Activated T-cell treated with anti-CD3 and anti-CD28 coated beads, Interleukin-2, amount 50 U/mL, for 4 hours (primary cell): ENCODE results near the gene SSBP4. TPM values are rescaled to one million over a fixed set of nuclear protein-coding genes. Genes with fewer than 3 reads are reported as not detected.

ENCODE experiments used
- ATAC-seq, 2 donors: fragments of 200-7000 bp; cut with Tn5 transposase; one replicate each; pipeline ENCODE4 v1.10.0; 2021
- DNase-seq: peaks from one replicate; pipeline ENCODE4 v3.0.0-alpha.2; 2020
- H3K27me3 Mint-ChIP-seq: one replicate; pipeline ENCODE4 v1.8.0; 2021; ENCODE audit warnings: low read depth, mixed read lengths
- H3K36me3 Mint-ChIP-seq: one replicate; pipeline ENCODE4 v1.8.0; 2022; ENCODE audit warnings: mixed read lengths; ENCODE audit not compliant: insufficient read depth
- H3K4me1 Mint-ChIP-seq: one replicate; pipeline ENCODE4 v1.8.0; 2021; ENCODE audit warnings: low read depth, mixed read lengths
- H3K4me3 Mint-ChIP-seq: one replicate; pipeline ENCODE4 v1.8.0; 2021; ENCODE audit warnings: mild to moderate bottlenecking, moderate library complexity, mixed read lengths
- H3K9me3 Mint-ChIP-seq: one replicate; pipeline ENCODE4 v1.8.0; 2021; ENCODE audit warnings: mixed read lengths
- total RNA-seq, 3 donors: library from RNA; stranded (reverse); gene quantifications; one replicate each; pipeline ENCODE4 v1.2.1, GENCODE V29; 2021

The SSBP4 gene
- total RNA-seq, 3 donors from 2014 or later, result 119 to 155 (median 135) TPM

DNA sequence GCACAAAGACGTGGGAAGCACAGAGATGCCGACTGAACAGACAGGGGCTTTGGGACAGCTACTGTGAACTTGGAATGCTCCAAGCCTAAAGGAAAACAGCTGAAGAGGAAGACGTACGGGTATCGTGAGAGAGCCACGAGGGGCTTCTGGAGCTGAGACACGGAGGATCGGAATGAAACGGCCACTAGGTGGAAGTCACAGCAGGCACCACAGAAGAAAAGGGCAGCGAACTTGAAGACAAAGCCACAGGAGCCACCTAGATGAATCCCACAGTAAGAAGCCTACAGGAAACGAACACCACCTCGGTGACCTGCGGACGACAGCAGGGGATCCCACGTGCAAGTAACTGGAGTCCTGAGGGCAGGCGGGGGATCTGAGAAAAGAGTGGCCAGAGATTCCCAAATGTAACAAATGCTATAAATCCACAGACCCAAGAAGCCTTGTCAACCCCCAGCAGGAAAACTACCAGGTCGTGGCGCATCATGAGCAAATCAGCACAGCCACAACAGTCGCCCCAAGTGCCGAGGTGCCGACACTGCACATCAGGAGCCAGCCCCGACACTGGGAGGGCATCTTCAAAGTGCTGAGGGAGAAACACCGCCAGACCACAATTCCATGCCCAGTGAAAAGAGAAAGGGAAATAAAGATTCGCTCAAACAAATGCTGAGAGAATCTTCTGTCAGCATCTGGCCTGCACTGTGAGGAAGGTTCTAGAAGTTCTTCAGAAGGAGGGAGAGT, 58.0 kb downstream of the SSBP4 start:
- Mint-ChIP-seq H3K4me3 (no peak overlapping the region), H3K4me1 (peaks cover 82% of the 10 kb centered on the region), H3K36me3 (peaks cover 2% of the 10 kb centered on the region), H3K27me3 (no peaks in the 10 kb centered on the region), H3K9me3 (no peaks in the 10 kb centered on the region)
- no peak for DNase-seq
- ATAC-seq, result no peak

DNA sequence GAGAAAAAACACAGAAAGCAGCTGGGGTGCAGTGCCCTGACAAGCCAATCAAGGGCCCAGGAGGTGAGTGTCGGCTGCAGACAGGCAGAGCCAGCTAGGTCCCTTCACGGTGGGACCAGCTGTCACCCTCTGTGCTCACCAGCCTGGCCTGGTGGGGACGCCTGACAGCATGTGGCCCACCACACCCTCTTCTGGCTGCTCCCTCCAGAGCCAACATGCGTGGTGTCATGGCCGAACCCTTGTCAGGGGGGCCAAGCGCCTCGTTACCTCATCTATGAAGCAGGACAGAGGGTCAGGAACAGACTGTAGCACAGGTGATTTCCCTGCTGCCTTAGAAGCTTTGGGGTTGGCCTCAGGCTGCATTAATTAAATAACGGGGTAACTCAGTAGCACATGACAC, 58.8 kb downstream of the SSBP4 start:
- Mint-ChIP-seq H3K4me3 (no peak overlapping the region), H3K4me1 (peaks cover 87% of the 10 kb centered on the region), H3K36me3 (peaks cover 2% of the 10 kb centered on the region), H3K9me3 (no peaks in the 10 kb centered on the region), H3K27me3 (no peaks in the 10 kb centered on the region)
- ATAC-seq (no peak), DNase-seq (no peak)

DNA sequence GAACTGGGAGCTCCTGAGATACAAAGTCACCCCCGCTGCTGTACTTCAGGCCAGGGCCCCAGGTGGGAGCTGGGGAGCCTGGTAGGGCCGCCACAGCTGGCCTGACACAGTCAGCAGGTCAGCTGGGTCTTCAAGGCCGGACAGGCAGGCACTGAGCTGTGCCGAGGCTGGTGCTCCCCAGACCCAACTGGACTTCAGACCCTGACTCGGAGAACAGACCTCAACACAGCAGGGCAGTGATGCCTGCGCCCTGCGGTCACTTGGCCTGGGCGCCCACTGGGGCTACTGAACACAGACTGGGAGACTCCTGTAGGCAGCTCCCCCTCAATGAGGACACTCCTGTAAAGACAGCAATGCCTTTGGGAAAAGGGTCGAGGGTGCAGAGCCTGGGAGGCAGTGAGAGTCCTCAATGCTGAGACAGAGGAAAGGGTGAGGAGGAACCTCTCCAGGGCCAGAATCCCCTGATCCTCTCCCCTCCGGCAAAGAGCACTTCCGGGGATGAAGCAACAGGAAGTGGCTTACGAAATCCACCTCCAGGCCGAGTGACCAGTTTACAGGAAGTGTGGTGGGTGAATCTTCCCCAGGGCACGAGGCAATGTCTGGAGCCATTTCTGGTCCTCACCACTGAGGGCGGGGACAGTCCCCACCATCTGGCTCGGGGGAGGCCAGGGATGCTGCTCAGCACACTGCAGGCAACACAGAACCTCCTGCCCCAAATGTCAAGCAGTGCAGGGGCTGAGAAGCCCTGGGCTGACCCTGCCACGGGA, 59.5 kb downstream of the SSBP4 start:
- DNase-seq (peak; percentile 34), ATAC-seq (peak; percentile 87 to 89)
- Mint-ChIP-seq H3K4me3 (peak overlapping the region; percentile 62), H3K27me3 (no peaks in the 10 kb centered on the region), H3K36me3 (peaks cover 2% of the 10 kb centered on the region), H3K4me1 (peaks cover 88% of the 10 kb centered on the region), H3K9me3 (no peaks in the 10 kb centered on the region)

DNA sequence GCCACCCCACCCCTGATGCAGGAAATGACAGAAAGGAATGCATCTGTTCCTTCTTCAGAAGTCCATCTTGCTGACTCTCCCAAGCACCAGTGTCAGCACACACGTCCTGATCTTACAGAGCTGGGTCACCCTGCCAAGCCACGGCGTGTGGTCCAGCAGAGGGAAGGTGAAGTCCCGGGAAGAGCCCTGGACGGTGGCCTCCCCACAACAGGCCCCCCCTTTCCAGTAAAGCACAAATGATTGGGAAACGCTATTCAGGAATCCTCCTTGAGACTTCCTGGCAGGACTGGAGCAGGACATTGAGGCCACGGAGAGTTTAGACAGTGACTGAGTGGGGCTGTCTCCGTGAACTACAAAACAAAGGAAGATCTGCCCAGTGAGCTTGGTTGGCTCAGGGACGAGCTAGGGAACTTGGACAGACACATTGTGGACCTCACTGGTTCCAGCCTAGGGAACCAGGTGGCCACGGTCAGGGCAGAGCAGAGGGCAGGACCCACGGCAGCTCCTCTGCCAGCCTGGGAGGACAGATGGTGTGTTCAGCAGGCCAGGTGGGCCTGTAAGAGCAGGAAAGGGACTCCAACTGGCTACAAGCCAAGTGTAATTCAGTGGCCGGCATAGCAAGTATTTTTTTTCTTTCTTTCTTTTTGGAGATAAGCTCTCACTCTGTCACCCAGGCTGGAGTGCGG, 61.0 kb downstream of the SSBP4 start:
- ATAC-seq, result no peak
- no peak for DNase-seq
- peaks cover 82% of the 10 kb centered on the region for H3K4me1 Mint-ChIP-seq
- no peaks in the 10 kb centered on the region for H3K9me3 Mint-ChIP-seq
- H3K36me3 Mint-ChIP-seq, result peaks cover 2% of the 10 kb centered on the region
- H3K4me3 Mint-ChIP-seq, result no peak overlapping the region
- H3K27me3 Mint-ChIP-seq, result no peaks in the 10 kb centered on the region

DNA sequence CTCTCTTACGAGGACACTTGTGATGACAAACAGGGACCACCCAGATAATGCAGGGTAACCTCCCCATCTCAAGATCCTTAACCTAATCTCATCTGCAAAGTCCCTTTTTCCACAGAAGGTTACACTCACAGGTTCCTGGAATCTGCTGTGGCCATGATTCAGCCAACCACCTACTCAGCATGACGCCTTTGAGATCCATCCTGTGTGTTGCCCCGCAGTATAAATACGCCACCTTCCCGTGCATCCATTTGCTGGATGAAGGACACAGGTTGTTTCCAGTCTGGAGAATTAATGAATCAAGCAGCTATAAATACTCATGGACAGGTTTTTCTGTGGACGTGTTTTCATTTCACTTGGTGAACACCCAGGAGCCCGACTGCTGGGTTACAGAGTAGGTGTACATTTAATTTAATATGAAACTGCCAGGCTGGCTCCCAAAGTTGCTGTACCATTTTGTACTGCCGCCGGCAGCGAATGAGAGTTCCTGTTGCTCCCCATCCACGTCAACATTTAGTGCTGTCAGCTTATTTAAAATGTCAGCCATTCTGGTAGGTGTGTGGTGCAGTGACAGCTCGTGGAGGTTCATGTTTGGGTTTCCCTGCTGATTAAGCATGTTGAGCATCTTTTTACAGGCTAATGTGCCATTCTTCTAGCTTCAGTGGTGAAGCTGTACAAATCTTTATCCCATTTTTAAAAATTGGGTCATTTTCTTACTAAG, 62.5 kb downstream of the SSBP4 start:
- Mint-ChIP-seq H3K27me3 (no peaks in the 10 kb centered on the region), H3K4me1 (peaks cover 80% of the 10 kb centered on the region), H3K4me3 (no peak overlapping the region), H3K36me3 (peaks cover 2% of the 10 kb centered on the region), H3K9me3 (no peaks in the 10 kb centered on the region)
- DNase-seq (no peak), ATAC-seq (peak in 1 of 2 donors; percentile 41)

DNA sequence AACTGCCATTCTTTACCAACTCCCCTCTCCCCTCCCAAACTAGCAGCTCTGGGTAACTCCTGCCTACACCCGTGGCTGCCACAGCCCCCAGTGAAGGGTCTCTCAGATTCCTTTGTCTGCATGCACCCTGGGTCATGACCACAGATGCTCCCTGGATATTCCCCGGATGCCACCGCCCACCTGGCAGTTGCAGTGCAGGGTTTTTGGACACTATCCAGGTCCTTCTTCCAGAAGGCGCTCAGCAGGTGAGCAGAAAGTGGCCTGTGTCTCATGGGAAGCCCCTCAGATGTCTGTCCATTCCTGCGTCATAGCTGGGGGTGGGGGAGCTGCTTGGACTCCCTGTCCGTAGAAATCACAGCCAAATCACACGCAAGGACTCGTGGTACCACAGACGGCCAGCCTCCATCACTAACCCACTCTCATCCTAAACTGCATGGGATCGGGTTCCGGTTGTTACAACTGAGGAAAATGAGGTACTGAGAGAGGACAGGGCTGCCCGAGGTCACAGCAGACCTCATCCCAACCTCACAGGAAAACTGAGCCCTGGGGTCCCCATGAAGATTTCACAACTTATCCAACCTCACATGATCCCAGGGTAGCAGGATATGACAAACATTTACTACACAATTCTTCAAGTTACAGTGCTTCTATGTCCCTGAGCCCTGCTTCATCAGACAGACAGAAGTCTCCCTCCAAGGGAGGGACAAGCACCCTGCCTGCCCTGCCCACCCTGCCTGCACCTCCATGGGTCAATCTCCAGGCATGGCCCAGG, 64.1 kb downstream of the SSBP4 start:
- Mint-ChIP-seq H3K36me3 (no peaks in the 10 kb centered on the region), H3K4me1 (peaks cover 77% of the 10 kb centered on the region), H3K27me3 (no peaks in the 10 kb centered on the region), H3K9me3 (no peaks in the 10 kb centered on the region), H3K4me3 (no peak overlapping the region)
- no peak for ATAC-seq
- DNase-seq, result no peak

Other genes starting within 250 kb of the SSBP4 start
- 10 to 100 TPM; 13.6 to 36.7 (median 13.8) TPM for gene IFI30, start 245.6 kb upstream of the SSBP4 start, total RNA-seq
- 10 to 100 TPM; 33.9 to 39.7 (median 35.7) TPM for gene MPV17L2, start 226.2 kb upstream of the SSBP4 start, total RNA-seq
- 1 to 10 TPM; 3.6 to 8.0 (median 6.6) TPM for gene RAB3A, start 215.4 kb upstream of the SSBP4 start, total RNA-seq
- gene PDE4C, start 193.0 kb upstream of the SSBP4 start, total RNA-seq, result not detected
- gene IQCN, start 144.9 kb upstream of the SSBP4 start, total RNA-seq, result under 1 TPM; 0.35 to 0.42 (median 0.38) TPM
- gene JUND, start 137.8 kb upstream of the SSBP4 start, total RNA-seq, result 100 to 1,000 TPM; 232 to 244 (median 242) TPM
- gene LSM4, start 96.3 kb upstream of the SSBP4 start, total RNA-seq, result 100 to 1,000 TPM; 209 to 254 (median 230) TPM
- 10 to 100 TPM; 12.8 to 14.7 (median 13.0) TPM for gene PGPEP1, start 78.8 kb upstream of the SSBP4 start, total RNA-seq
- gene GDF15, start 33.2 kb upstream of the SSBP4 start, total RNA-seq, result under 1 TPM; 0.53 to 0.71 (median 0.56) TPM
- not detected for gene LRRC25, start 21.8 kb upstream of the SSBP4 start, total RNA-seq
- 10 to 100 TPM; 10.2 to 16.6 (median 14.4) TPM for gene ISYNA1, start 18.7 kb downstream of the SSBP4 start, total RNA-seq
- gene ELL, start 102.7 kb downstream of the SSBP4 start, total RNA-seq, result 10 to 100 TPM; 25.6 to 32.5 (median 28.8) TPM
- 100 to 1,000 TPM; 155 to 163 (median 155) TPM for gene FKBP8, start 124.2 kb downstream of the SSBP4 start, total RNA-seq
- gene KXD1, start 138.5 kb downstream of the SSBP4 start, total RNA-seq, result 100 to 1,000 TPM; 112 to 129 (median 126) TPM
- 1,000 to 10,000 TPM; 1,928 to 2,027 (median 1,945) TPM for gene UBA52, start 152.5 kb downstream of the SSBP4 start, total RNA-seq
- 100 to 1,000 TPM in 2 of 3 donors, 10 to 100 TPM in 1; 99.7 to 139 (median 119) TPM for gene REX1BD, start 169.4 kb downstream of the SSBP4 start, total RNA-seq
- gene CRLF1, start 187.4 kb downstream of the SSBP4 start, total RNA-seq, result under 1 TPM in 2 of 3 donors, not detected in 1; 0.32 to 0.76 TPM
- gene TMEM59L, start 193.5 kb downstream of the SSBP4 start, total RNA-seq, result not detected
- gene KLHL26, start 217.6 kb downstream of the SSBP4 start, total RNA-seq, result 10 to 100 TPM; 14.7 to 20.3 (median 17.0) TPM